ENCODE measurements around the gene CMTM1. TPM values are rescaled to one million over a fixed set of nuclear protein-coding genes. Genes with fewer than 3 reads are reported as not detected.

The CMTM1 gene
- total RNA-seq, 1 experiment from 2014 or later: 5.6 TPM

DNA sequence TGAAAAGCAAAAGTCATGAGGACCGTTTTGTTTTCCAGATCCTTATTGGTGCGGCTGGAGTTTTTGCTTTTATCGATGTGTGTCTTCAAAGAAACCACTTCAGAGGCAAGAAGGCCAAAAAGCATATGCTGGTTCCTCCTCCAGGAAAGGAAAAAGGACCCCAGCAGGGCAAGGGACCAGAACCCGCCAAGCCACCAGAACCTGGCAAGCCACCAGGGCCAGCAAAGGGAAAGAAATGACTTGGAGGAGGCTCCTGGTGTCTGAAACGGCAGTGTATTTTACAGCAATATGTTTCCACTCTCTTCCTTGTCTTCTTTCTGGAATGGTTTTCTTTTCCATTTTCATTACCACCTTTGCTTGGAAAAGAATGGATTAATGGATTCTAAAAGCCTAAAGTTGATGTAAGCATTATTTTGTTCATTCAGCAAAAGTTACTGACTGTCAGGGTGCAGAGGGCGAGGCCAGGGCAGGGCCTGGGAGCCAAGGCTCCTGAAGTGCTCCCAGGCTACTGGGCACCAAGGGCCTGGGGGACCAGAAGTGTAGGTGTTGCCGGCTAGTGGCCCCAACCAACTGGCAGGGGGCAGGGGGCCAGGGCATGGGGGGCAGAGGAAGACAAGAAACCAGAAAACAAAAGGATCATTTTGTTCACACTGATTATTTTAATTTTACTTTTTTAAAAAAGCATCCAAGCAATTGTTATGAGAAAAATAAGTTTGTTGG is 21.8 kb downstream of the CMTM1 start:
- Mint-ChIP-seq H3K27me3 (ENCODE audit: insufficient read depth, unreplicated experiment) (no peaks in the 10 kb centered on the region), H3K27ac (ENCODE audit: unreplicated experiment) (no peak overlapping the region), H3K4me1 (ENCODE audit: low read depth, unreplicated experiment) (no peaks in the 10 kb centered on the region), H3K36me3 (ENCODE audit: insufficient read depth, unreplicated experiment) (no peaks in the 10 kb centered on the region), H3K4me3 (ENCODE audit: unreplicated experiment) (no peak overlapping the region), H3K9me3 (ENCODE audit: unreplicated experiment) (no peaks in the 10 kb centered on the region)
- POLR2A ChIA-PET: no interaction called here
- no TSS peak for BruUV-seq (replicated peaks)
- no peaks in the 10 kb centered on the region for H3K4me1 ChIP-seq
- H3K27me3 ChIP-seq (replicated peaks; ENCODE audit: control insufficient read depth, insufficient read depth, low read length): no peaks in the 10 kb centered on the region
- CTCF ChIA-PET: interaction anchor here (3.0 kb wide), 1 partner anchor 181 kb away, joined by 14 read pairs; no protein-coding TSS in a partner anchor
- DNase-seq: no peak
- H3K9me3 ChIP-seq: no peaks in the 10 kb centered on the region
- no peak overlapping the region for H3K4me3 ChIP-seq (ENCODE audit: low read depth, low read length)
- H3K36me3 ChIP-seq (ENCODE audit: control insufficient read depth, insufficient read depth, low read length): no peaks in the 10 kb centered on the region
- intact Hi-C loops (cut with micrococcal nuclease; ENCODE audit: unreplicated experiment): loop anchor here (5.0 kb wide), 1 partner anchor 181 kb away; no protein-coding TSS in a partner anchor
- no peak for TF ChIP-seq CTCF (IDR thresholded peaks at IDR 0.05; ENCODE audit: insufficient read depth in 1 of 2, low read depth in 1 of 2, low read length in 1 of 2, severe bottlenecking in 1 of 2, unreplicated experiment in 1 of 2)

GRCh38 chr16:66588981-66589713 is 22.9 kb downstream of the CMTM1 start:
- Histone ChIP-seq H3K4me3 (ENCODE audit: low read depth, low read length) (no peak overlapping the region), H3K4me1 (no peaks in the 10 kb centered on the region), H3K27me3 (replicated peaks; ENCODE audit: control insufficient read depth, insufficient read depth, low read length) (no peaks in the 10 kb centered on the region), H3K36me3 (ENCODE audit: control insufficient read depth, insufficient read depth, low read length) (no peaks in the 10 kb centered on the region), H3K9me3 (no peaks in the 10 kb centered on the region)
- Mint-ChIP-seq H3K36me3 (ENCODE audit: insufficient read depth, unreplicated experiment) (no peaks in the 10 kb centered on the region), H3K4me3 (ENCODE audit: unreplicated experiment) (no peak overlapping the region), H3K9me3 (ENCODE audit: unreplicated experiment) (no peaks in the 10 kb centered on the region), H3K4me1 (ENCODE audit: low read depth, unreplicated experiment) (no peaks in the 10 kb centered on the region), H3K27ac (ENCODE audit: unreplicated experiment) (no peak overlapping the region), H3K27me3 (ENCODE audit: insufficient read depth, unreplicated experiment) (no peaks in the 10 kb centered on the region)
- no TSS peak for BruUV-seq (replicated peaks)
- peak; percentile 33 to 76 for TF ChIP-seq CTCF (IDR thresholded peaks at IDR 0.05; ENCODE audit: insufficient read depth in 1 of 2, low read depth in 1 of 2, low read length in 1 of 2, severe bottlenecking in 1 of 2, unreplicated experiment in 1 of 2)
- intact Hi-C loops (cut with micrococcal nuclease; ENCODE audit: unreplicated experiment): loop anchor here (5.0 kb wide), 1 partner anchor 182 kb away; no protein-coding TSS in a partner anchor
- peak in 1 of 2 experiments; percentile 48 for DNase-seq
- ChIA-PET CTCF (interaction anchor here (0.6 to 3.0 kb wide), 4 partner anchors 15 to 182 kb away, joined by 3 to 14 read pairs (median 4); no protein-coding TSS in a partner anchor), POLR2A (interaction anchor here (0.6 kb wide), 1 partner anchor 10 kb away, joined by 3 read pairs; no protein-coding TSS in a partner anchor)

GRCh38 chr16:66590322-66590721 is 24.1 kb downstream of the CMTM1 start:
- Histone ChIP-seq H3K9me3 (no peaks in the 10 kb centered on the region), H3K36me3 (ENCODE audit: control insufficient read depth, insufficient read depth, low read length) (no peaks in the 10 kb centered on the region), H3K4me3 (ENCODE audit: low read depth, low read length) (no peak overlapping the region), H3K27me3 (replicated peaks; ENCODE audit: control insufficient read depth, insufficient read depth, low read length) (no peaks in the 10 kb centered on the region), H3K4me1 (no peaks in the 10 kb centered on the region)
- CTCF ChIA-PET: interaction anchor here (0.6 to 3.0 kb wide), 3 partner anchors 18 to 183 kb away, joined by 4 to 14 read pairs (median 6); no protein-coding TSS in a partner anchor
- TF ChIP-seq CTCF (IDR thresholded peaks at IDR 0.05; ENCODE audit: insufficient read depth in 1 of 2, low read depth in 1 of 2, low read length in 1 of 2, severe bottlenecking in 1 of 2, unreplicated experiment in 1 of 2): no peak
- BruUV-seq (replicated peaks): no TSS peak
- Mint-ChIP-seq H3K27me3 (ENCODE audit: insufficient read depth, unreplicated experiment) (no peaks in the 10 kb centered on the region), H3K4me1 (ENCODE audit: low read depth, unreplicated experiment) (no peaks in the 10 kb centered on the region), H3K36me3 (ENCODE audit: insufficient read depth, unreplicated experiment) (no peaks in the 10 kb centered on the region), H3K27ac (ENCODE audit: unreplicated experiment) (no peak overlapping the region), H3K9me3 (ENCODE audit: unreplicated experiment) (no peaks in the 10 kb centered on the region), H3K4me3 (ENCODE audit: unreplicated experiment) (no peak overlapping the region)
- intact Hi-C loops (cut with micrococcal nuclease; ENCODE audit: unreplicated experiment): no loop called here
- POLR2A ChIA-PET: interaction anchor here (0.6 kb wide), 1 partner anchor 1961 kb away, joined by 5 read pairs; no protein-coding TSS in a partner anchor
- no peak for DNase-seq
